Astrocyte (in vitro differentiated cells and primary cell): Measurements from ENCODE around the gene ZNF621. TPM values are rescaled to one million over a fixed set of nuclear protein-coding genes. Genes with fewer than 3 reads are reported as not detected.

Experiments used
- DNase-seq: peaks from one replicate; pipeline ENCODE4 v3.0.0-alpha.2; 2010; ENCODE audit warnings: low read depth
- FAIRE-seq: peaks from 2 replicates; lab custom pipeline; 2011; peaks lifted over from hg19 to GRCh38; lab: Jason Lieb, UNC
- H2AFZ ChIP-seq: 2 replicates; pipeline ENCODE4 v1.6.0; 2012; ENCODE audit warnings: low read depth, low read length, inconsistent platforms
- H3K27ac ChIP-seq: 2 replicates; pipeline ENCODE4 v1.5.1; 2011; ENCODE audit warnings: low read depth, low read length, inconsistent platforms
- H3K27me3 ChIP-seq: 2 replicates; pipeline ENCODE4 v1.6.0; 2011; ENCODE audit warnings: low read length, inconsistent platforms; ENCODE audit not compliant: insufficient read depth
- H3K36me3 ChIP-seq: 2 replicates; pipeline ENCODE4 v1.5.1; 2011; ENCODE audit warnings: low read length, inconsistent platforms; ENCODE audit not compliant: insufficient read depth
- H3K4me1 ChIP-seq: 2 replicates; pipeline ENCODE4 v1.5.1; 2011; ENCODE audit warnings: low read length, inconsistent platforms; ENCODE audit not compliant: insufficient read depth
- H3K4me2 ChIP-seq: 2 replicates; pipeline ENCODE4 v1.6.0; 2012; ENCODE audit warnings: low read length, inconsistent platforms
- H3K4me3 ChIP-seq: 2 replicates; pipeline ENCODE4 v1.5.1; 2011; ENCODE audit warnings: low read depth, mild to moderate bottlenecking, low read length, inconsistent platforms; ENCODE audit not compliant: insufficient read depth
- H3K79me2 ChIP-seq: 2 replicates; pipeline ENCODE4 v1.6.0; 2012; ENCODE audit warnings: mild to moderate bottlenecking, low read length, inconsistent platforms; ENCODE audit not compliant: insufficient read depth
- H3K9ac ChIP-seq: 2 replicates; pipeline ENCODE4 v1.6.0; 2012; ENCODE audit warnings: mild to moderate bottlenecking, low read length, inconsistent platforms
- H3K9me3 ChIP-seq: 2 replicates; pipeline ENCODE4 v1.5.1; 2012; ENCODE audit warnings: low read depth, mild to moderate bottlenecking, low read length, inconsistent platforms; ENCODE audit not compliant: insufficient read depth
- H4K20me1 ChIP-seq: 2 replicates; pipeline ENCODE4 v1.6.0; 2012; ENCODE audit warnings: low read length, inconsistent platforms; ENCODE audit not compliant: insufficient read depth
- H3K27ac Mint-ChIP-seq: one replicate; pipeline ENCODE4 v1.8.0; 2021; ENCODE audit warnings: mild to moderate bottlenecking, mixed read lengths; ENCODE audit not compliant: unreplicated experiment
- H3K27me3 Mint-ChIP-seq: one replicate; pipeline ENCODE4 v1.8.0; 2021; ENCODE audit warnings: low read depth, mixed read lengths; ENCODE audit not compliant: unreplicated experiment
- H3K36me3 Mint-ChIP-seq: one replicate; pipeline ENCODE4 v1.8.0; 2021; ENCODE audit warnings: low read depth, mixed read lengths; ENCODE audit not compliant: unreplicated experiment
- H3K4me1 Mint-ChIP-seq: one replicate; pipeline ENCODE4 v1.8.0; 2021; ENCODE audit warnings: low read depth, mixed read lengths; ENCODE audit not compliant: unreplicated experiment
- H3K4me3 Mint-ChIP-seq: one replicate; pipeline ENCODE4 v1.8.0; 2021; ENCODE audit warnings: mild to moderate bottlenecking, moderate library complexity, mixed read lengths; ENCODE audit not compliant: unreplicated experiment
- H3K9me3 Mint-ChIP-seq: one replicate; pipeline ENCODE4 v1.8.0; 2021; ENCODE audit warnings: mild to moderate bottlenecking, mixed read lengths; ENCODE audit not compliant: unreplicated experiment
- CTCF ChIP-seq: IDR thresholded peaks from 2 replicates; pipeline ENCODE4 v1.5.1; 2011; ENCODE audit warnings: low read depth, mild to moderate bottlenecking, inconsistent platforms, low read length, moderate library complexity; ENCODE audit not compliant: insufficient read depth
- EZH2 ChIP-seq: IDR thresholded peaks from 2 replicates; pipeline ENCODE4 v1.6.1; 2012; ENCODE audit warnings: mild to moderate bottlenecking, low read length, inconsistent platforms; ENCODE audit not compliant: insufficient read depth
- total RNA-seq: library from RNA; stranded (reverse); gene quantifications from 2 replicates; pipeline ENCODE4 v1.2.1, GENCODE V29; 2021

ZNF621 gene
- total RNA-seq, 1 donor from 2014 or later = 28.9 TPM

- H3K27ac ChIP-seq = no peak overlapping the region
- Mint-ChIP-seq H3K4me3 (no peak overlapping the region), H3K9me3 (no peaks in the 10 kb centered on the region), H3K36me3 (no peaks in the 10 kb centered on the region), H3K27ac (no peak overlapping the region), H3K4me1 (peaks cover 19% of the 10 kb centered on the region), H3K27me3 (peaks cover 20% of the 10 kb centered on the region)
- no peak overlapping the region for H2AFZ ChIP-seq
- H3K9me3 ChIP-seq = no peaks in the 10 kb centered on the region
- H4K20me1 ChIP-seq = no peaks in the 10 kb centered on the region
- no peak overlapping the region for H3K4me3 ChIP-seq
- DNase-seq (no peak), FAIRE-seq (no peak)
- H3K4me1 ChIP-seq = no peaks in the 10 kb centered on the region
- H3K36me3 ChIP-seq = no peaks in the 10 kb centered on the region
- no peaks in the 10 kb centered on the region for H3K79me2 ChIP-seq
- TF ChIP-seq EZH2 (no peak), CTCF (no peak)
- peaks cover 36% of the 10 kb centered on the region for H3K27me3 ChIP-seq
- H3K9ac ChIP-seq = no peak overlapping the region
- H3K4me2 ChIP-seq = no peak overlapping the region
Measured at GRCh38 chr3:40582401-40583027, 57.8 kb downstream of the ZNF621 start.

GRCh38 chr3:40583691-40584090 is 58.9 kb downstream of the ZNF621 start:
- H3K27ac ChIP-seq = no peak overlapping the region
- no peak overlapping the region for H3K27ac Mint-ChIP-seq
- H3K4me2 ChIP-seq = no peak overlapping the region
- H3K9ac ChIP-seq = no peak overlapping the region
- FAIRE-seq (no peak), DNase-seq (no peak)
- H3K27me3 ChIP-seq = peaks cover 33% of the 10 kb centered on the region
- H2AFZ ChIP-seq = no peak overlapping the region
- no peaks in the 10 kb centered on the region for H3K9me3 Mint-ChIP-seq
- no peaks in the 10 kb centered on the region for H3K36me3 Mint-ChIP-seq
- H3K79me2 ChIP-seq = no peaks in the 10 kb centered on the region
- no peaks in the 10 kb centered on the region for H4K20me1 ChIP-seq
- H3K4me3 ChIP-seq = no peak overlapping the region
- TF ChIP-seq EZH2 (no peak), CTCF (no peak)
- H3K9me3 ChIP-seq = no peaks in the 10 kb centered on the region
- no peaks in the 10 kb centered on the region for H3K4me1 ChIP-seq
- no peak overlapping the region for H3K4me3 Mint-ChIP-seq
- peaks cover 18% of the 10 kb centered on the region for H3K27me3 Mint-ChIP-seq
- H3K4me1 Mint-ChIP-seq = peaks cover 19% of the 10 kb centered on the region
- no peaks in the 10 kb centered on the region for H3K36me3 ChIP-seq

- no peak overlapping the region for H3K9ac ChIP-seq
- peak overlapping the region; percentile 41 for H3K27ac Mint-ChIP-seq
- no peak overlapping the region for H3K4me3 ChIP-seq
Measured at GRCh38 chr3:40584625-40585189, 59.9 kb downstream of the ZNF621 start.

More at GRCh38 chr3:40584625-40585189, 59.9 kb downstream of the ZNF621 start:
- H3K27me3 ChIP-seq = peaks cover 31% of the 10 kb centered on the region
- H3K4me1 ChIP-seq = no peaks in the 10 kb centered on the region
- H3K9me3 ChIP-seq = no peaks in the 10 kb centered on the region
- H3K4me2 ChIP-seq = peak overlapping the region; percentile 56
- Mint-ChIP-seq H3K36me3 (no peaks in the 10 kb centered on the region), H3K27me3 (peaks cover 16% of the 10 kb centered on the region), H3K4me3 (no peak overlapping the region), H3K9me3 (no peaks in the 10 kb centered on the region), H3K4me1 (peaks cover 19% of the 10 kb centered on the region)
- DNase-seq (peak; percentile 42), FAIRE-seq (peak; percentile 49)
- TF ChIP-seq EZH2 (no peak), CTCF (peak; percentile 90)
- no peaks in the 10 kb centered on the region for H3K79me2 ChIP-seq
- no peaks in the 10 kb centered on the region for H3K36me3 ChIP-seq
- H3K27ac ChIP-seq = no peak overlapping the region
- H4K20me1 ChIP-seq = no peaks in the 10 kb centered on the region
- peak overlapping the region; percentile 44 for H2AFZ ChIP-seq
